WTC11 (cell line): Measurements from ENCODE around the gene SYNE3.

Experiments used
- ARID4B ChIP-seq: sonication (generic); formaldehyde crosslinking; IDR thresholded peaks from 2 replicates; pipeline ENCODE4 v1.8.0; 2023; ENCODE audit warnings: missing genetic modification reagents, mild to moderate bottlenecking, borderline replicate concordance
- CTCF ChIP-seq: fragments of 200-600 bp; IDR thresholded peaks from 2 replicates; pipeline ENCODE4 v1.8.0; 2022; ENCODE audit warnings: antibody characterized with exemption
- ELF4 ChIP-seq: sonication (generic); formaldehyde crosslinking; IDR thresholded peaks from 2 replicates; pipeline ENCODE4 v1.8.1; 2022; ENCODE audit warnings: low read depth, mild to moderate bottlenecking, moderate library complexity, missing genetic modification reagents
- ETV6 ChIP-seq: sonication (generic); formaldehyde crosslinking; IDR thresholded peaks from 2 replicates; pipeline ENCODE4 v1.8.1; 2022; ENCODE audit warnings: mild to moderate bottlenecking, missing genetic modification reagents
- JUN ChIP-seq: sonication (generic); formaldehyde crosslinking; IDR thresholded peaks from 2 replicates; pipeline ENCODE4 v1.8.0; 2023; ENCODE audit warnings: mild to moderate bottlenecking, missing genetic modification reagents
- MAX ChIP-seq: sonication (generic); formaldehyde crosslinking; IDR thresholded peaks from 2 replicates; pipeline ENCODE4 v1.8.0; 2022; ENCODE audit warnings: mild to moderate bottlenecking, missing genetic modification reagents
- NR1H2 ChIP-seq: sonication (generic); formaldehyde crosslinking; IDR thresholded peaks from 2 replicates; pipeline ENCODE4 v1.9.0; 2021; ENCODE audit warnings: mild to moderate bottlenecking, moderate library complexity, missing genetic modification reagents
- TEAD4 ChIP-seq: sonication (generic); formaldehyde crosslinking; IDR thresholded peaks from 2 replicates; pipeline ENCODE4 v1.8.0; 2022; ENCODE audit warnings: mild to moderate bottlenecking, missing genetic modification reagents
- TP53 ChIP-seq: sonication (generic); formaldehyde crosslinking; IDR thresholded peaks from 2 replicates; pipeline ENCODE4 v1.8.1; 2023; ENCODE audit warnings: mild to moderate bottlenecking, missing genetic modification reagents
- USF2 ChIP-seq: sonication (generic); formaldehyde crosslinking; IDR thresholded peaks from 2 replicates; pipeline ENCODE4 v1.8.1; 2023; ENCODE audit warnings: mild to moderate bottlenecking, missing genetic modification reagents, moderate library complexity
- ZBTB21 ChIP-seq: sonication (generic); formaldehyde crosslinking; IDR thresholded peaks from 2 replicates; pipeline ENCODE4 v1.8.1; 2023; ENCODE audit warnings: mild to moderate bottlenecking, missing genetic modification reagents, borderline replicate concordance

GRCh38 chr14:95515080-95515489, 1.4 kb downstream of the SYNE3 start:
- no peak for TF ChIP-seq ETV6 (CRISPR knock-in tag)
- TF ChIP-seq JUN, result no peak
- TF ChIP-seq TEAD4 (CRISPR knock-in tag), result no peak
- TF ChIP-seq CTCF, result no peak
- TF ChIP-seq MAX (CRISPR knock-in tag), result no peak
- TF ChIP-seq TP53 (CRISPR knock-in tag), result no peak
- TF ChIP-seq ELF4, result no peak
- TF ChIP-seq ZBTB21 (CRISPR knock-in tag), result no peak
- no peak for TF ChIP-seq USF2 (CRISPR knock-in tag)
- TF ChIP-seq NR1H2 (CRISPR knock-in tag), result no peak
- no peak for TF ChIP-seq ARID4B (CRISPR knock-in tag)
